ENCODE data around the gene ADD2.

Gene ADD2

GRCh38 chr2:70705160-70705850, 62.7 kb downstream of the ADD2 start:
- no peak for FAIRE-seq

GRCh38 chr2:70703900-70704549, 64.0 kb downstream of the ADD2 start:
- DNase-seq (ENCODE audit: low spot score) (no peak), FAIRE-seq (no peak)

More at GRCh38 chr2:70705160-70705850, 62.7 kb downstream of the ADD2 start:
- DNase-seq (ENCODE audit: low spot score), result no peak

GRCh38 chr2:70702711-70703395, 65.1 kb downstream of the ADD2 start:
- DNase-seq (ENCODE audit: low spot score) (no peak), FAIRE-seq (no peak)

- no peak for FAIRE-seq
Observed at GRCh38 chr2:70698847-70699246, 69.2 kb downstream of the ADD2 start.

GRCh38 chr2:70697603-70698383, 70.2 kb downstream of the ADD2 start:
- FAIRE-seq (no peak), DNase-seq (ENCODE audit: low spot score) (no peak)

More at GRCh38 chr2:70698847-70699246, 69.2 kb downstream of the ADD2 start:
- no peak for DNase-seq (ENCODE audit: low spot score)

- no peak for FAIRE-seq
- DNase-seq (ENCODE audit: low spot score), result no peak
Observed at GRCh38 chr2:70696142-70696541, 71.9 kb downstream of the ADD2 start.

- no peak for FAIRE-seq
- no peak for DNase-seq (ENCODE audit: low spot score)
Observed at GRCh38 chr2:70692256-70692655, 75.7 kb downstream of the ADD2 start.

- DNase-seq (ENCODE audit: low spot score) (no peak), FAIRE-seq (no peak)
Observed at GRCh38 chr2:70691497-70692140, 76.4 kb downstream of the ADD2 start.

- DNase-seq (ENCODE audit: low spot score) (no peak), FAIRE-seq (no peak)
Observed at GRCh38 chr2:70690846-70691245, 77.2 kb downstream of the ADD2 start.

- no peak for DNase-seq (ENCODE audit: low spot score)
- FAIRE-seq, result no peak
Observed at GRCh38 chr2:70688427-70688826, 79.6 kb downstream of the ADD2 start.

GRCh38 chr2:70687461-70687795, 80.6 kb downstream of the ADD2 start:
- DNase-seq (ENCODE audit: low spot score) (no peak), FAIRE-seq (no peak)

- no peak for FAIRE-seq
- peak; percentile 27 for DNase-seq (ENCODE audit: low spot score)
Observed at GRCh38 chr2:70686577-70687460, 81.2 kb downstream of the ADD2 start.

GRCh38 chr2:70685771-70686171, 82.2 kb downstream of the ADD2 start:
- FAIRE-seq, result no peak
- no peak for DNase-seq (ENCODE audit: low spot score)

GRCh38 chr2:70684846-70685622, 83.0 kb downstream of the ADD2 start:
- DNase-seq (ENCODE audit: low spot score) (no peak), FAIRE-seq (no peak)

- FAIRE-seq, result no peak
- DNase-seq (ENCODE audit: low spot score), result no peak
Observed at GRCh38 chr2:70683455-70683854, 84.5 kb downstream of the ADD2 start.

- DNase-seq (ENCODE audit: low spot score), result no peak
- FAIRE-seq, result no peak
Observed at GRCh38 chr2:70680735-70681134, 87.3 kb downstream of the ADD2 start.

GRCh38 chr2:70679259-70679658, 88.7 kb downstream of the ADD2 start:
- no peak for FAIRE-seq
- DNase-seq (ENCODE audit: low spot score), result no peak

- no peak for DNase-seq (ENCODE audit: low spot score)
- FAIRE-seq, result no peak
Observed at GRCh38 chr2:70678576-70679143, 89.3 kb downstream of the ADD2 start.

Measured in RCC 7860 (cell line).